C4-2B (cell line): ENCODE data around the gene LRRC4C.

Experiments used
- CTCF ChIP-seq: fragments of 450-650 bp; conservative IDR thresholded peaks from 2 replicates; pipeline ENCODE4 v1.5.1; 2017; ENCODE audit warnings: mild to moderate bottlenecking
- ZFX ChIP-seq: fragments of 450-650 bp; IDR thresholded peaks from 2 replicates; pipeline ENCODE4 v1.6.1; 2017

- TF ChIP-seq CTCF (no peak), ZFX (no peak)
Measured at GRCh38 chr11:41333357-41333756, 126.1 kb downstream of the LRRC4C start.
